PC-3 (cell line): ENCODE measurements around the gene SLC41A2.

Source experiments
- CTCF ChIP-seq: fragments of 300-600 bp; sonication (generic); conservative IDR thresholded peaks from 2 replicates; pipeline ENCODE4 v1.5.1; 2017; ENCODE audit warnings: antibody characterized with exemption, low read depth, mild to moderate bottlenecking, low read length
- EZH2 ChIP-seq: fragments of 300-600 bp; sonication (generic); IDR thresholded peaks from one replicate; pipeline ENCODE4 v1.6.1; 2017; ENCODE audit warnings: antibody characterized with exemption, mild to moderate bottlenecking, low read length; ENCODE audit not compliant: unreplicated experiment

GRCh38 chr12:105001476-105001875, 43.4 kb upstream of the SLC41A2 start:
- TF ChIP-seq CTCF, result no peak
- no peak for TF ChIP-seq EZH2
